ENCODE measurements around the gene FGFBP3. TPM values are rescaled to one million over a fixed set of nuclear protein-coding genes. Genes with fewer than 3 reads are reported as not detected.

The FGFBP3 gene
- total and polyA plus RNA-seq, 2 of the 13 experiments (the other 11 are each of a cell fraction or from before 2014, with no cell fraction given), result 0.50 to 2.0 TPM

- TF ChIP-seq ZNF512B (CRISPR knock-in tag; IDR thresholded peaks at IDR 0.05; ENCODE audit: borderline replicate concordance) (0 out of 2 replicates have a peak, but pooled peaks have one; percentile 81), DNMT3B (CRISPR knock-in tag; conservative IDR thresholded peaks at IDR 0.05) (no peak; the same call in 1 of the 2 replicates), HIVEP1 (CRISPR knock-in tag; IDR thresholded peaks at IDR 0.05) (no peak), KLF9 (CRISPR knock-in tag; IDR thresholded peaks at IDR 0.05; ENCODE audit: low read depth) (no peak), ZNF343 (CRISPR knock-in tag; IDR thresholded peaks at IDR 0.05) (no peak), NBN (conservative IDR thresholded peaks at IDR 0.05) (no peak), RFX1 (IDR thresholded peaks at IDR 0.05) (no peak), CENPBD1 (CRISPR knock-in tag; IDR thresholded peaks at IDR 0.05; ENCODE audit: borderline replicate concordance, low read depth) (no peak), ZNF512 (CRISPR knock-in tag; IDR thresholded peaks at IDR 0.05) (no peak), ZNF546 (CRISPR knock-in tag; conservative IDR thresholded peaks at IDR 0.05) (no peak; the same call in 1 of the 2 replicates), FOXC1 (CRISPR knock-in tag; IDR thresholded peaks at IDR 0.05; ENCODE audit: borderline replicate concordance) (no peak), TCF7 (IDR thresholded peaks at IDR 0.05; ENCODE audit: low read depth) (no peak)
- TF ChIP-seq, protein P1, sequence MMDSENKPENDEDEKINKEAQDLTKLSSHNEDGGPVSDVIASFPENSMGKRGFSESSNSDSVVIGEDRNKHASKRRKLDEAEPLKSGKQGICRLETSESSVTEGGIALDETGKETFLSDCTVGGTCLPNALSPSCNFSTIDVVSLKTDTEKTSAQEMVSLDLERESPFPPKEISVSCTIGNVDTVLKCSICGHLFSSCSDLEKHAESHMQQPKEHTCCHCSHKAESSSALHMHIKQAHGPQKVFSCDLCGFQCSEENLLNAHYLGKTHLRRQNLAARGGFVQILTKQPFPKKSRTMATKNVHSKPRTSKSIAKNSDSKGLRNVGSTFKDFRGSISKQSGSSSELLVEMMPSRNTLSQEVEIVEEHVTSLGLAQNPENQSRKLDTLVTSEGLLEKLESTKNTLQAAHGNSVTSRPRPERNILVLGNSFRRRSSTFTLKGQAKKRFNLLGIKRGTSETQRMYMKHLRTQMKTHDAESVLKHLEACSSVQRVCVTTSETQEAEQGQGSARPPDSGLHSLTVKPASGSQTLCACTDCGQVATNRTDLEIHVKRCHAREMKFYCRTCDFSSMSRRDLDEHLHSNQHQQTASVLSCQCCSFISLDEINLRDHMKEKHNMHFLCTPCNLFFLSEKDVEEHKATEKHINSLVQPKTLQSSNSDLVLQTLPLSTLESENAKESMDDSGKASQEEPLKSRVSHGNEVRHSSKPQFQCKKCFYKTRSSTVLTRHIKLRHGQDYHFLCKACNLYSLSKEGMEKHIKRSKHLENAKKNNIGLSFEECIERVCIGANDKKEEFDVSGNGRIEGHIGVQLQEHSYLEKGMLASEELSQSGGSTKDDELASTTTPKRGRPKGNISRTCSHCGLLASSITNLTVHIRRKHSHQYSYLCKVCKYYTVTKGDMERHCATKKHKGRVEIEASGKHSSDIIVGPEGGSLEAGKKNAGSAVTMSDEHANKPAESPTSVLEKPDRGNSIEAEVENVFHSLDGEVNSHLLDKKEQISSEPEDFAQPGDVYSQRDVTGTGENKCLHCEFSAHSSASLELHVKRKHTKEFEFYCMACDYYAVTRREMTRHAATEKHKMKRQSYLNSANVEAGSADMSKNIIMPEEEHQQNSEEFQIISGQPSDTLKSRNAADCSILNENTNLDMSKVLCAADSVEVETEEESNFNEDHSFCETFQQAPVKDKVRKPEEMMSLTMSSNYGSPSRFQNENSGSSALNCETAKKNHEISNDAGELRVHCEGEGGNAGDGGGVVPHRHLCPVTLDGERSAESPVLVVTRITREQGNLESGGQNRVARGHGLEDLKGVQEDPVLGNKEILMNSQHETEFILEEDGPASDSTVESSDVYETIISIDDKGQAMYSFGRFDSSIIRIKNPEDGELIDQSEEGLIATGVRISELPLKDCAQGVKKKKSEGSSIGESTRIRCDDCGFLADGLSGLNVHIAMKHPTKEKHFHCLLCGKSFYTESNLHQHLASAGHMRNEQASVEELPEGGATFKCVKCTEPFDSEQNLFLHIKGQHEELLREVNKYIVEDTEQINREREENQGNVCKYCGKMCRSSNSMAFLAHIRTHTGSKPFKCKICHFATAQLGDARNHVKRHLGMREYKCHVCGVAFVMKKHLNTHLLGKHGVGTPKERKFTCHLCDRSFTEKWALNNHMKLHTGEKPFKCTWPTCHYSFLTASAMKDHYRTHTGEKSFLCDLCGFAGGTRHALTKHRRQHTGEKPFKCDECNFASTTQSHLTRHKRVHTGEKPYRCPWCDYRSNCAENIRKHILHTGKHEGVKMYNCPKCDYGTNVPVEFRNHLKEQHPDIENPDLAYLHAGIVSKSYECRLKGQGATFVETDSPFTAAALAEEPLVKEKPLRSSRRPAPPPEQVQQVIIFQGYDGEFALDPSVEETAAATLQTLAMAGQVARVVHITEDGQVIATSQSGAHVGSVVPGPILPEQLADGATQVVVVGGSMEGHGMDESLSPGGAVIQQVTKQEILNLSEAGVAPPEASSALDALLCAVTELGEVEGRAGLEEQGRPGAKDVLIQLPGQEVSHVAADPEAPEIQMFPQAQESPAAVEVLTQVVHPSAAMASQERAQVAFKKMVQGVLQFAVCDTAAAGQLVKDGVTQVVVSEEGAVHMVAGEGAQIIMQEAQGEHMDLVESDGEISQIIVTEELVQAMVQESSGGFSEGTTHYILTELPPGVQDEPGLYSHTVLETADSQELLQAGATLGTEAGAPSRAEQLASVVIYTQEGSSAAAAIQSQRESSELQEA (CRISPR knock-in tag; IDR thresholded peaks at IDR 0.05; ENCODE audit: not compliant biosample characterization), result no peak
- TF ChIP-seq, protein P2, sequence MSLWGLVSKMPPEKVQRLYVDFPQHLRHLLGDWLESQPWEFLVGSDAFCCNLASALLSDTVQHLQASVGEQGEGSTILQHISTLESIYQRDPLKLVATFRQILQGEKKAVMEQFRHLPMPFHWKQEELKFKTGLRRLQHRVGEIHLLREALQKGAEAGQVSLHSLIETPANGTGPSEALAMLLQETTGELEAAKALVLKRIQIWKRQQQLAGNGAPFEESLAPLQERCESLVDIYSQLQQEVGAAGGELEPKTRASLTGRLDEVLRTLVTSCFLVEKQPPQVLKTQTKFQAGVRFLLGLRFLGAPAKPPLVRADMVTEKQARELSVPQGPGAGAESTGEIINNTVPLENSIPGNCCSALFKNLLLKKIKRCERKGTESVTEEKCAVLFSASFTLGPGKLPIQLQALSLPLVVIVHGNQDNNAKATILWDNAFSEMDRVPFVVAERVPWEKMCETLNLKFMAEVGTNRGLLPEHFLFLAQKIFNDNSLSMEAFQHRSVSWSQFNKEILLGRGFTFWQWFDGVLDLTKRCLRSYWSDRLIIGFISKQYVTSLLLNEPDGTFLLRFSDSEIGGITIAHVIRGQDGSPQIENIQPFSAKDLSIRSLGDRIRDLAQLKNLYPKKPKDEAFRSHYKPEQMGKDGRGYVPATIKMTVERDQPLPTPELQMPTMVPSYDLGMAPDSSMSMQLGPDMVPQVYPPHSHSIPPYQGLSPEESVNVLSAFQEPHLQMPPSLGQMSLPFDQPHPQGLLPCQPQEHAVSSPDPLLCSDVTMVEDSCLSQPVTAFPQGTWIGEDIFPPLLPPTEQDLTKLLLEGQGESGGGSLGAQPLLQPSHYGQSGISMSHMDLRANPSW (CRISPR knock-in tag; IDR thresholded peaks at IDR 0.05; ENCODE audit: borderline replicate concordance), result no peak
Measured at GRCh38 chr10:91909117-91909677, at the start of gene FGFBP3 (continued).

Data from HepG2 (cell line).